SHP77 treated with DMSO at 0.1 percent for 48 hours (cell line): Measurements from ENCODE around the gene CPN2.

Source experiments
- DNase-seq: peaks from one replicate; lab custom pipeline; 2025; lab: John Stamatoyannopoulos, UW

Gene CPN2

GRCh38 chr3:194312743-194313281 is 38.3 kb downstream of the CPN2 start:
- no peak for DNase-seq

- no peak for DNase-seq
Measured at GRCh38 chr3:194312186-194312742, 38.9 kb downstream of the CPN2 start.

- DNase-seq: no peak
Measured at GRCh38 chr3:194311000-194311399, 40.1 kb downstream of the CPN2 start.

GRCh38 chr3:194310060-194310835 is 40.9 kb downstream of the CPN2 start:
- no peak for DNase-seq

GRCh38 chr3:194308601-194309449 is 42.3 kb downstream of the CPN2 start:
- no peak for DNase-seq

GRCh38 chr3:194307849-194308248 is 43.3 kb downstream of the CPN2 start:
- DNase-seq: no peak

GRCh38 chr3:194306771-194307640 is 44.1 kb downstream of the CPN2 start:
- DNase-seq: no peak

- DNase-seq: no peak
Measured at GRCh38 chr3:194306109-194306686, 44.9 kb downstream of the CPN2 start.

GRCh38 chr3:194305356-194306108 is 45.6 kb downstream of the CPN2 start:
- no peak for DNase-seq

GRCh38 chr3:194304186-194304917 is 46.8 kb downstream of the CPN2 start:
- no peak for DNase-seq

GRCh38 chr3:194303749-194304148 is 47.4 kb downstream of the CPN2 start:
- no peak for DNase-seq

- DNase-seq: no peak
Measured at GRCh38 chr3:194301730-194302129, 49.4 kb downstream of the CPN2 start.

- DNase-seq: no peak
Measured at GRCh38 chr3:194300936-194301335, 50.2 kb downstream of the CPN2 start.

GRCh38 chr3:194300382-194300758 is 50.8 kb downstream of the CPN2 start:
- DNase-seq: no peak

- DNase-seq: no peak
Measured at GRCh38 chr3:194298331-194299227, 52.5 kb downstream of the CPN2 start.

GRCh38 chr3:194296454-194297263 is 54.5 kb downstream of the CPN2 start:
- DNase-seq: no peak

GRCh38 chr3:194294895-194295214 is 56.3 kb downstream of the CPN2 start:
- no peak for DNase-seq
